Measurements from ENCODE around the gene NEDD8. TPM values are rescaled to one million over a fixed set of nuclear protein-coding genes. Genes with fewer than 3 reads are reported as not detected.

Gene NEDD8
- total and polyA plus RNA-seq, 2 experiments from 2014 or later: 138 to 326 TPM

GRCh38 chr14:24262821-24263733, 30.9 kb upstream of the NEDD8 start, which contains the start of gene TGM1:
Gene TGM1 (minus strand): TSS chr14:24263177. CDS start chr14:24262352, 825 bp downstream.
- Histone ChIP-seq H2AFZ (no peak within 1 kb of the TSS), H3K4me1 (ENCODE audit: insufficient read depth) (peaks cover 7% of the 10 kb centered on the region), H3K27ac (no peak within 1 kb of the TSS), H3K9ac (no peak within 1 kb of the TSS), H3F3A (ENCODE audit: insufficient read depth) (no peaks in the 10 kb centered on the region), H3K9me2 (ENCODE audit: insufficient read depth) (no peaks in the 10 kb centered on the region), H3K27me3 (replicated peaks; ENCODE audit: insufficient read depth) (no peaks in the 10 kb centered on the region), H3K36me3 (ENCODE audit: low read depth) (no peaks in the 10 kb centered on the region), H3K9me3 (ENCODE audit: low read depth) (no peaks in the 10 kb centered on the region), H3K4me3 (no peak within 1 kb of the TSS), H4K20me1 (ENCODE audit: insufficient read depth) (no peaks in the 10 kb centered on the region), H3K4me2 (ENCODE audit: unreplicated experiment) (no peak within 1 kb of the TSS), H3K79me2 (ENCODE audit: insufficient read depth) (no peaks in the 10 kb centered on the region)
- 68 to 70% methylated on average over 13 to 14 of the region's 14 CpGs for WGBS, 2 experiments (ENCODE audit: low coverage in 1 of 2, low lambda C conversion rate in 2 of 2, missing lambda C conversion rate in 2 of 2)
- in situ Hi-C loops (cut with MboI): no loop called here
- no peak for TF ChIP-seq EZH2 (IDR thresholded peaks at IDR 0.05; ENCODE audit: insufficient read depth, poor library complexity, severe bottlenecking)
- TF ChIP-seq EZH2phosphoT487 (IDR thresholded peaks at IDR 0.05; ENCODE audit: insufficient read depth, low read depth): no peak
- DNase-seq: no peak

GRCh38 chr14:24261969-24262327, 29.8 kb upstream of the NEDD8 start:
- TF ChIP-seq EZH2phosphoT487 (IDR thresholded peaks at IDR 0.05; ENCODE audit: insufficient read depth, low read depth) (no peak), EZH2 (IDR thresholded peaks at IDR 0.05; ENCODE audit: insufficient read depth, poor library complexity, severe bottlenecking) (no peak)
- Histone ChIP-seq H3K36me3 (ENCODE audit: low read depth) (no peaks in the 10 kb centered on the region), H4K20me1 (ENCODE audit: insufficient read depth) (no peaks in the 10 kb centered on the region), H3F3A (ENCODE audit: insufficient read depth) (no peaks in the 10 kb centered on the region), H3K27ac (no peak overlapping the region), H3K4me3 (no peak overlapping the region), H3K9ac (no peak overlapping the region), H3K79me2 (ENCODE audit: insufficient read depth) (no peaks in the 10 kb centered on the region), H3K9me3 (ENCODE audit: low read depth) (no peaks in the 10 kb centered on the region), H3K4me1 (ENCODE audit: insufficient read depth) (peaks cover 7% of the 10 kb centered on the region), H3K4me2 (ENCODE audit: unreplicated experiment) (no peak overlapping the region), H2AFZ (no peak overlapping the region), H3K9me2 (ENCODE audit: insufficient read depth) (no peaks in the 10 kb centered on the region), H3K27me3 (replicated peaks; ENCODE audit: insufficient read depth) (no peaks in the 10 kb centered on the region)
- no peak for DNase-seq
- WGBS, 2 experiments (ENCODE audit: low coverage in 1 of 2, low lambda C conversion rate in 2 of 2, missing lambda C conversion rate in 2 of 2): 86 to 87% methylated on average over 19 of the region's 19 CpGs
- in situ Hi-C loops (cut with MboI): no loop called here

- Histone ChIP-seq H3F3A (ENCODE audit: insufficient read depth) (no peaks in the 10 kb centered on the region), H4K20me1 (ENCODE audit: insufficient read depth) (no peaks in the 10 kb centered on the region), H2AFZ (no peak overlapping the region), H3K36me3 (ENCODE audit: low read depth) (no peaks in the 10 kb centered on the region), H3K79me2 (ENCODE audit: insufficient read depth) (no peaks in the 10 kb centered on the region), H3K4me2 (ENCODE audit: unreplicated experiment) (no peak overlapping the region), H3K4me3 (no peak overlapping the region), H3K9me2 (ENCODE audit: insufficient read depth) (no peaks in the 10 kb centered on the region), H3K27ac (no peak overlapping the region), H3K4me1 (ENCODE audit: insufficient read depth) (peaks cover 7% of the 10 kb centered on the region), H3K9me3 (ENCODE audit: low read depth) (no peaks in the 10 kb centered on the region), H3K9ac (no peak overlapping the region), H3K27me3 (replicated peaks; ENCODE audit: insufficient read depth) (no peaks in the 10 kb centered on the region)
- in situ Hi-C loops (cut with MboI): no loop called here
- TF ChIP-seq EZH2phosphoT487 (IDR thresholded peaks at IDR 0.05; ENCODE audit: insufficient read depth, low read depth) (no peak), EZH2 (IDR thresholded peaks at IDR 0.05; ENCODE audit: insufficient read depth, poor library complexity, severe bottlenecking) (no peak)
- DNase-seq: no peak
- 90% methylated on average over 20 of the region's 20 CpGs for WGBS, 2 experiments (ENCODE audit: low coverage in 1 of 2, low lambda C conversion rate in 2 of 2, missing lambda C conversion rate in 2 of 2)
Observed at GRCh38 chr14:24261256-24261968, 29.2 kb upstream of the NEDD8 start.

GRCh38 chr14:24260780-24261157, 28.6 kb upstream of the NEDD8 start:
- no peaks in the 10 kb centered on the region for H4K20me1 ChIP-seq (ENCODE audit: insufficient read depth)
- no peaks in the 10 kb centered on the region for H3K36me3 ChIP-seq (ENCODE audit: low read depth)
- no peak for DNase-seq
- no peaks in the 10 kb centered on the region for H3K79me2 ChIP-seq (ENCODE audit: insufficient read depth)
- no peak overlapping the region for H2AFZ ChIP-seq
- H3K4me1 ChIP-seq (ENCODE audit: insufficient read depth): peaks cover 7% of the 10 kb centered on the region
- no peak overlapping the region for H3K4me2 ChIP-seq (ENCODE audit: unreplicated experiment)
- in situ Hi-C loops (cut with MboI): no loop called here
- H3F3A ChIP-seq (ENCODE audit: insufficient read depth): no peaks in the 10 kb centered on the region
- H3K27me3 ChIP-seq (replicated peaks; ENCODE audit: insufficient read depth): no peaks in the 10 kb centered on the region
- no peaks in the 10 kb centered on the region for H3K9me2 ChIP-seq (ENCODE audit: insufficient read depth)
- no peak overlapping the region for H3K4me3 ChIP-seq
- WGBS, 2 experiments (ENCODE audit: low coverage in 1 of 2, low lambda C conversion rate in 2 of 2, missing lambda C conversion rate in 2 of 2): 74 to 75% methylated on average over 4 of the region's 4 CpGs
- H3K27ac ChIP-seq: no peak overlapping the region
- H3K9me3 ChIP-seq (ENCODE audit: low read depth): no peaks in the 10 kb centered on the region
- no peak for TF ChIP-seq EZH2 (IDR thresholded peaks at IDR 0.05; ENCODE audit: insufficient read depth, poor library complexity, severe bottlenecking)
- no peak for TF ChIP-seq EZH2phosphoT487 (IDR thresholded peaks at IDR 0.05; ENCODE audit: insufficient read depth, low read depth)
- H3K9ac ChIP-seq: no peak overlapping the region

Data from GM23248 (cell line).